GM19193 (cell line): ENCODE results near the gene LRMDA.

ENCODE experiments used
- POLR2A ChIP-seq: IDR thresholded peaks from 4 replicates; pipeline ENCODE4 v1.6.1; 2011; ENCODE audit not compliant: insufficient read depth, insufficient read length; ENCODE audit errors: extremely low read depth

The LRMDA gene

GRCh38 chr10:75764974-75765788 lies 333.8 kb downstream of the LRMDA start:
- TF ChIP-seq POLR2A: no peak

GRCh38 chr10:75765789-75766096 lies 334.3 kb downstream of the LRMDA start:
- TF ChIP-seq POLR2A: no peak

GRCh38 chr10:75766106-75766505 lies 334.7 kb downstream of the LRMDA start:
- no peak for TF ChIP-seq POLR2A

- no peak for TF ChIP-seq POLR2A
Measured at GRCh38 chr10:75770626-75771081, 339.2 kb downstream of the LRMDA start.

GRCh38 chr10:75771606-75772005 lies 340.2 kb downstream of the LRMDA start:
- TF ChIP-seq POLR2A: no peak

GRCh38 chr10:75772153-75772887 lies 340.9 kb downstream of the LRMDA start:
- no peak for TF ChIP-seq POLR2A

GRCh38 chr10:75773231-75773780 lies 341.9 kb downstream of the LRMDA start:
- TF ChIP-seq POLR2A: no peak

GRCh38 chr10:75773813-75774782 lies 342.7 kb downstream of the LRMDA start:
- TF ChIP-seq POLR2A: no peak

GRCh38 chr10:75774783-75775490 lies 343.5 kb downstream of the LRMDA start:
- no peak for TF ChIP-seq POLR2A

GRCh38 chr10:75776738-75777504 lies 345.5 kb downstream of the LRMDA start:
- no peak for TF ChIP-seq POLR2A

- TF ChIP-seq POLR2A: no peak
Measured at GRCh38 chr10:75778665-75779064, 347.2 kb downstream of the LRMDA start.

GRCh38 chr10:75779276-75779675 lies 347.9 kb downstream of the LRMDA start:
- no peak for TF ChIP-seq POLR2A
